ENCODE data around the gene GON4L.
"Not testable (repeated sequence)": the region's sequence is repeated elsewhere in the genome, so short reads cannot be mapped to it uniquely, and the experiment has no call there.

Gene GON4L

DNA sequence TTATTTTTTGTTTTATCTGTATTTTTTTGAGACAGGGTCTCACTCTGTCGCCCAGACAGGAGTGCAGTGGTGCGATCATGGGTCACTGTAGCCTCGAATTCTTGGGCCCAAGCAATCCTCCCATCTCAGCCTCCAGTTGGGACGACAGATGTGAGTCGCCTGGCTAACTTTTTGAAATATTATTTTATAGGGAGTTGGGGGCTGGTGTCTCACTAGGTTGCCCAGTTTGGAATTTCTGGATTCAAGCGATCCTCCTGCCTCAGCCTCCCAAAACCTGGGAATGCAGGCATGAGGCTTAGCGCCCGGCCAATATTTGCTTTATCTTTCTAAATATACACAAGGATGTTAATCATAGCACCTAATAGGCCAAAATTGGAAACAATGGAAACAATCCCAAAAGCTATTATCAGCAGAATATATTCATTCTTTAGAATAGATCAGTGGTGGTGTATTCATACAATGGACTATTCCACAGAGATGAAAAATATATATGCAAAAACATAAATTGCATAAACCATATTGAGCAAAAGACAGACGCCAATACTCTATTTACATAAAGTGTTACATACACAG, 112.2 kb downstream of the GON4L start:
- no peak for DNase-seq (ENCODE audit: low spot score)

DNA sequence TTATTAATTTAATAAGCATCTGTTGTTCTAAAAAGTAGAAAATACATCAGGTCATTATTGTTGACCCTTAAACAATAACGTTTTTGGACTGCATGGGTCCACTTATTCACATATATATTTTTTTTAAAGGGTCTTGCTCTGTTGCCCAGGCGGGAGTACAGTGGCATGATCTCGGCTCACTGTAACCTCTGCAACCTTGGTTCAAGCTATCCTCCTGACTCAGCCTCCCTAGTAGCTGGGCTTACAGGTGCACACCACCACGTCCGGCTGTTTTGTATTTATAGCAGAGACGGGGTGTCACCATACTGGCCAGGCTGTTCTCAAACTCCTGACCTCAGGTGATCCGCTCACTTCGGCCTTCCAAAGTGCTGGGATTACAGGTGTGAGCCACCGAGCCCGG, 115.1 kb downstream of the GON4L start:
- DNase-seq (ENCODE audit: low spot score): no peak

DNA sequence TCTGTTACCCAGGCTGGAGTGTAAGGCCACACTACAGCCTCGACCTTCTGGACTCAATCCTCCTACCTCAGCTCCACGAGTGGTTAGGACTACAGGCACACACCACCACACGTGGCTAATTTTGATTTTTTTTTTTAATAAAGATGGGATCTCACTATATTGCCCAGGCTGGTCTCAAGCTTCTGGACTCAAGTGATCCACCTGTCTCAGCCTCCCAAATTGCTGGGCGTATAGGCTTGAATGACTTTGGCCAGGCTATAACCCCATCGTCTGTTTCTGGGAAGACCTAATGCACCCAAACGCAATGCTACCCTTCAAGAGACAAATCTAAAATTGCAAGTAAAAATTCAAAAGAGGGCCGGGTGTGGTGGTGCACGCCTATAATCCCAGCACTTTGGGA, 116.0 kb downstream of the GON4L start:
- DNase-seq (ENCODE audit: low spot score): no peak

DNA sequence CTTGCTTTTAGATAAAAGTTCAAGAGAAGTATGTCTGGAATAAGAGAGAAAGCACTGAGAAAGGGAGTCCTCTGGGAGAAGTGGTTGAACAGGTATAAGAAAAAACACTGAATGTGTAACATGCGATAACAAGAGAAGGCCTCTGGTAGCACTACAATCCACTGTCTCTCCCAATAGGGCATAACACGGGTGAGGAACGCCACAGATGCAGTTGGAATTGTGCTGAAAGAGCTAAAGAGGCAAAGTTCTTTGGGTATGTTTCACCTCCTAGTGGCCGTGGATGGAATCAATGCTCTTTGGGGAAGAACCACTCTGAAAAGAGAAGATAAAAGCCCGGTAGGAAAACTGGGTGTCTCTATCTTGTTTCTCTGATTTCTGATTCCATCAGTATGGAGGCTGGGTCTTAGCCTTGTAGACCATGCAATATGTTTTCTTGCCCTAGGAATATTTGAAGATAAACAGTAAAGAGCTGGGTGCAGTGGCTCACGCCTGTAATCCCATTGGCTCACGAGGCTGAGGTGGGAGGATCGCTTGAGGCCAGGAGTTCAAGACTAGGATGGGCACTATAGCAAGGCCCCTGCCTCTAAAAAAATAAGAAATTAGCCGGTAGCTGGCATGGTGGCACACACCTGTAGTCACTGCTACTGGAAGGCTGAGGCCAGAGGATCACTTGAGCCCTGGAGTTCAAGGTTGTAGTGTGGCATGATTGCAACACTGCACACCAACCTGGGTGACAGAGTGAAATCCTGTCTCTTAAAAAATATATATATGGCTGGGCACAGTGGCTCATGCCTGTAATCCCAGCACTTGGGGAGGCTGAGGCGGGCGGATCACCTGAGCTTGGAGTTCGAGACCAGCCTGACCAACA, 127.7 kb downstream of the GON4L start:
- DNase-seq (ENCODE audit: low spot score): peak; percentile 49

DNA sequence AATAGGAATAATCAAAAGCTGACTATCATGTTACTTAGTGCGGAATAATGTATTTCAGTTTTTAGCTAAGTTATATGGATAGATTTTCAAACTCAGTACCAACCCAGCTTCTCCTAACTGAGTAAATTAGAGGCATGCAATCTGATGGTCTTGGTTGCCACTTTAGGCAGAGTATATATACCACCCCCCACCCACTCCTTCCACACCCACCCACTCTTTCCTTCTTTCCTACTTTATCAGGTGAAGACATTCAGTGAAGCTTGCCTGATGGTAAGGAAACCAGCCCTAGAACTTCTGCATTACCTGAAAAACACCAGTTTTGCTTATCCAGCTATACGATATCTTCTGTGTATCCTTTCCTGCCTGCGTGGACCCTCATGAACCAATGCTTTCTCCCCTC, 131.9 kb downstream of the GON4L start:
- no peak for DNase-seq (ENCODE audit: low spot score)

DNA sequence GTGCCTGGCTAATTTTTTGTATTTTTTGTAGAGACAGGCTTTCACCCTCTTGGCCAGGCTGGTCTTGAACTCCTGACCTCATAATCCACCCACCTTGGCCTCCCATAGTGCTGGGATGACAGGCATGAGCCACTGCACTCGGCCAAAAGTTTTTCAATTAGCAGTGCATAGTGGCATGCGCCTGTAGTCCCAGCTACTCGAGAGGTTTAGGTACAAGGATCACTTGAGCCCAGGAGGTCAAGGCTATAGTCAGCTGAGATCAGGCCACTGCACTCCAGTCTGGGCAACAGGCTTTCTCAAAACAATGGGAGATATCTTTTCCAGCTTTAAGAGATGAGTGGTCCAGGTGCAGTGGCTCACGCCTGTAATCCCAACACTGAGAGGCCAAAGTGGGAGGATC, 137.3 kb downstream of the GON4L start:
- no peak for DNase-seq (ENCODE audit: low spot score)

DNA sequence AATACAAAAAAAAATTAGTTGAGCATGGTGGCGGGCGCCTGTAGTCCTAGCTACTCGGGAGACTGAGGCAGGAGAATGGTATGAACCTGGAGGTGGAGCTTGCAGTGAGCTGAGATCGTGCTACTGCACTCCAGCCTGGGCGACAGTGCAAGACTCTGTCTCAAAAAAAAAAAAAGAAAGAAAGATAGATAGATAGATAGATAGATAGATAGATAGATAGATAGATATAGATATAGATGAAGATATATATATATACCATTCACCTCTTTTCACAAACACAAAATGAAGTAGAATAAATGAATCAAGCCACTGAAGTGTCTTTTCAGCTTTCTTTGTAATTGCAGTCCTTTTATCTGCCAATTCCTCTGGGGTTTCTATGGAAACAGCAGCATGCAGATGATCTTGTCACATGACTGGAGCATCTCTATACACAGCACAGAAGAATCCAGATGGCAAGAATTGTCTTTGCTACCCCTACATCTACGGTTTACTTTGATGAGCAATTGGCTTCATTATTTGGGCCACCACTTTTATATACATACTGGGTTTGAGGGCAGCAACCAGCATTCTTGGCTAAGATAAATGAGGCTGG, 138.4 kb downstream of the GON4L start:
- DNase-seq (ENCODE audit: low spot score): not testable (repeated sequence)

DNA sequence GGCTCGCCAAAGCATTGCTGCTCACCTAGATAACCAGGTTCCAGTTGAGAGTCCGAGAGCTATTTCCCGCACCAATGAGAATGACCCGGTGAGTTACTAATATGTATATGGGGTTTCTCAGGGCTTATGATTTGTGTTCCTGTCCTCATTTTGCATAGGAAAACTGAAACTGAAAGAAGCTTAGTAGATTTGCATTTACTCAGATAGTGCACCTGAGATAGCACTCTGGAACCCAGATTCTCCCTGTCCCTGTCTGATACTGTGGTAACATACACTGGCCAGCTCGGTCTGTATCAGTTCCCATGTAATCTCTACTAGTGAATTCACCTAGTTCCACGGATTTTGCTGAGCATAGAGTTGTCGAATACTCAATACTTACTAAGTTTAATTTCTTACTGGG, 140.0 kb downstream of the GON4L start:
- no peak for DNase-seq (ENCODE audit: low spot score)

DNA sequence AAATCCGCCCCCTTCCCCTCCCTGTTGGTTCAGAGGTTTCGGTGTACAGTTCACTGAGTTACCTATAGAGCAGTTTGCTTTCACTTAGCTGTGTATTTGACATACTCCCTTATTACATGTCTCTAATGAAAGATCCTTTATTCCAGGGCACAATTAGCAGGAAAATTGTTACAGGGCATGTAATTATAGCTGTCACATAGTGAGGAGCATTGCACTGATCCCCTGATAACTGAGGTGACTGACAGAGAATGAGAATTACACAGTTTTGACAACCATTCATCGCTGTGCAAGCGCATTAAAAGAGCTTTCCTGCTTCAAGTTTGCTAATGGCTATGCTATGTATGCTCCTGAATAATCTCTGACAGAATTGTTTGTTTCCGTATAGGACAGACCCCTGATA, 141.2 kb downstream of the GON4L start:
- no peak for DNase-seq (ENCODE audit: low spot score)

DNA sequence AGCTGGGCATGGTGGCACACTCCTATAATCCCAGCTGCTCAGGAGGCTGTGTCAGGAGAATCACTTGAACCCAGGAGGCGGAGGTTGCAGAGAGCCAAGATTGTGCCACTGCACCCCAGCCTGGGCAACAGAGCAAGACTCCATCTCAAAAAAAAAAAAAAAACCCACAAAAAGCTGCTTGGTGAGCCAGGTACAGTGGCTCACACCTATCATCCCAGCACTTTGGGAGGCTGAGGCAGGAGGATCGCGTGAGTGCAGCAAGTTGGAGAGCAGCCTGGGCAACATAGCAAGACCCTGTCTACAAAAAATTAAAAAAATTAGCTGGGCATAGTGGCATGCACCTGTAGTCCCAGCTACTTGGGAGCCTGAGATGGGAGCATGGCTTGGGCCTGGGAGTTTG, 142.0 kb downstream of the GON4L start:
- DNase-seq (ENCODE audit: low spot score): not testable (repeated sequence)

DNA sequence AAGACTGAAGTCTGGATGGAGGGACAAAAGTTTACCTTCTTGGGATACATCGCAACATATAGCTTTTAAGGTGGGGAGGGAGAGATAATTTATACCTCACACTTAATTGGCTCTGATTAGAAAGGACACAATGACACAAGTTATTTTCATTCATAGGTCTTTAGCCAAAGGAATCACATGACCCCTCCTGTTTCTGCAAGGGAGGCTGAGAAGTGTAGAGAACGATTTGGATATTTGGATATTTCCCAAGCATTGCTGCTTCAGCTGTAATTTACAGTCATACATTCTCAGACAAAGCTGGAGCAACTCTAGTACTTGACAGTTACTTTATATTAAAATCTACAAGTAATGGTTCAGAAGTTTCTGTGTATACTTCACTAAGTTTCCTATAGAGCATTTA, 143.9 kb downstream of the GON4L start:
- DNase-seq (ENCODE audit: low spot score): no peak

DNA sequence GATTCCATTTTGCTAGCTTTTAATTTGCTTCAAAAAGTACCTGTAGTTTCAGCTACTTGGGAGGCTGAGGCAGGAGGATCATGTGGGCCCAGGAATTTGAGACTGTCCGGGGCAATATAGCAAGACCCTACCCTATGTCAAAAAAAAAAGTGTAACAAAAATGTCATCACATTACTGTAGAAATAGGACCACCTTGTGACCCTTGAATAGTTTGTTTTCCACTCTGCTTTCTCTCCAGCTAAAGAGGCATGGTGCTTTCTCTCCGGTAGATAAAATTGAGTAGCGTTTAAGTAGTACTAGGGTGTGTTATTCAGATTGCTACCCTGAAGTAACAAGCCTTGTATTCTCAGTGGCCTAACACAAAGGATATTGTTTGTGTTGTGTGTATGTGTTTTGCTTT, 144.4 kb downstream of the GON4L start:
- DNase-seq (ENCODE audit: low spot score): not testable (repeated sequence)

DNA sequence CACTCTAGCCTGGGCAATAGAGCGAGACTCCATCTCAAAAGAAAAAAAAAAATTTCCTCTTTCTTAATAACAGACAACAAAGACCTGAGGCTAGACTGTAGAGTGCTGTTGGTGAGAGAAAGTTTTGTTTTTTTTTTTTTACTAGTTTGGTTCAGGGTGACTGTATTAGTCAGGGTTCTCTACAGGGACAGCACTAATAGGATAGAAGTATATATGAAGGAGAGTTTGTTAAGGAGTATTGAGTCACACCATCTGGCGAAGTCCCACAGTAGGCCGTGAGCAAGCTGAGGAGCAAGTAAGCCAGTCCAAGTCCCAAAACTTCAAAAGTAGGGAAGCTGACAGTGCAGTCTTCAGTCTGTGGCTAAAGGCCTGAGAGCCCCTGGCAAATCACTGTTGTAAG, 145.6 kb downstream of the GON4L start:
- DNase-seq (ENCODE audit: low spot score): not testable (repeated sequence)

DNA sequence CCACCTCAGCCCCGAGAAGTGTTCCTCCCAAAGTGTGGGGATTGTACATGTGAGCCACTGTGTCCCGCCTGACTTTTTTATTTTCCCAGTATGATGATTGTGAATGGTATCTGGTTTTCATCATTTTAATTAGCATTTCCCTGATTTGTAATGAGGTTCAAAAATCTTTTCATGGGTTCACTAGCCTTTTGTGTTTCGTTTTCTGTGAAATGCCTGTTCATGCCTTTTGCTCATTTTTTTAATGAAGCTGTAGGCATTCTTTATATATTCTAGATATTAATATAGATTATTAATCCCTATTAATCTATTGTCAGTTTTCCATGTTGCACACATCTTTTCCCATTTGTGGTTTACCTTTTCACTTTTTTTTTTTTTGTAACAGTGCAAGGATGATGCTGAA, 147.6 kb downstream of the GON4L start:
- no peak for DNase-seq (ENCODE audit: low spot score)

DNA sequence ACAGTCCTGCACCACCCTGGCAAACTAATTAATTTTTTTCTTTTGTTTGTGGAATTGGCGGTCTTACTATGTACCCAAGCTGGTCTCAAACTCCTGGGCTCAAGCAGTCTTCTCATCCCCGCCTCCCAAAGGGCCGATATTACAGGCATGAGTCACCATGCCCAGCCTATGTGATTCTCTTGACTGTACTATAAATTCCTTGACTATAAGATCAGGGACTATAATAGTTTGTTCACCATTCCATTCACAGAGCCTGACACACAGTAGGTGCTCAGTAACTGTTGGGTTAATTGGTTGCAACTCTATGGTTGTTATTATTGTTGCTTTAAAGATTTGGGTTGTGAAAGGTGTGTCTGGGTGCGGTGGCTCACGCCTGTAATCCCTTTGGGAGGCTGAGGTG, 150.9 kb downstream of the GON4L start:
- DNase-seq (ENCODE audit: low spot score): no peak

DNA sequence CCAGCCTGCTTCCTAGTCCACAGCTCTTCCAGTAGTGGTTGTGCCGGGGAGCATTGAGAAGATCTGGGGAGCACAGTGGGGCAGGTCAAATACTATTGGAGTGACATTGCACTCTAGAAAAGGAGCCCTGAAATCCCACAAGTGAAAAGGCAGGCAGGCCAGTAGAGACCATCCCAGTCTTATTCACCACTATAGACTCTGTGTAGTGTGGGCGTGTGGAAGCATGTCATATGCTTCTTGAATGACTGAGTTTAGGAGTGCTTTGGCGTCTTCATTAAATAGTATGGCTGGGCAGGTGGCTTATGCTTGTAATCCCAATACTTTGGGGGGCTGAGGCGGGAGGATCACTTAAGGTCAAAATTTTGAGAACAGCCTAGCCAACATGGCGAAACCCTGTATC, 152.6 kb downstream of the GON4L start:
- not testable (repeated sequence) for DNase-seq (ENCODE audit: low spot score)

DNA sequence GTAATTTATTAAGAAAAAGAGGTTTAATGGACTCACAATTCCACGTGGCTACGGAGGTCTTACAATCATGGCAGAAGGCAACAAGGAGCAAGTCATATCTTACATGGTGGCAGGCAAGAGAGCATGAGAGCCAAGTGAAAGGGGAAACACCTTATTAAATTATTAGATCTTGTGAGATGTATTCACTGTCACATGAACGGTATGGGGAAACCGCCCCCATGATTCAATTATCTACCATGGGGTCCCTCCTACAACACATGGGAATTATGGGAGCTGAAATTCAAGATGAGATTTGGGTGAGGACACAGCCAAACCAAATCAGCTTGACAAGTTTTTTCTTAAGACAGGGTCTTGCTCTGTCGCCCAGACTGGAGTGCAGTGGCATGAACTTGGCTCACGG, 153.8 kb downstream of the GON4L start:
- no peak for DNase-seq (ENCODE audit: low spot score)

DNA sequence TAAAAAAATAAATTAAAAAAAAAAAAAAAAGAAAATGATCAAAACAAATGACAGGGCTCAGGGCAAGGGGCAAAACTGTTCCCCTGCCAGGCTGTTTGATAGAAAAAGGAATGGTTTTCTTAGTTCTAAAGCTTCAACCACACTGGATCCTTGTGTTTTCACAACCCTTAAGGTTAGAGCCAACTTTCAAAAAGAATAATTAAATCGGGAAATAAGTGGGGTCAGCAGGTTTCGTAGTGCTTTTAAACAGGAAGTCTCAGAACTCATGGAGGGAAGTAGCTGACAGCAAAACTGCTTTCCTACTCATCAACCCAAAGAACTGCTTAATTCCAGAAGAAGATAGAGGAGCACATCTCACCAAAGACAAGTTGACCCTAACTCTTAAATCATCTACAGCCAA, 155.3 kb downstream of the GON4L start:
- not testable (repeated sequence) for DNase-seq (ENCODE audit: low spot score)

Data from SW480 (cell line).